Stomach (tissue), 9 donors: ENCODE results near the gene ARL8B. TPM values are rescaled to one million over a fixed set of nuclear protein-coding genes. Genes with fewer than 3 reads are reported as not detected.
"Not testable (repeated sequence)": the region's sequence is repeated elsewhere in the genome, so short reads cannot be mapped to it uniquely, and the experiment has no call there.

Experiments
- DNase-seq, 2 donors: peaks; one replicate each; pipeline versions ENCODE4 v3.0.0 to v3.0.0-alpha.2; 2013 to 2019
- H3K27ac ChIP-seq, 5 donors: fragments of 200-600 bp in 4 of 5; sonication (generic) in 4 of 5; one replicate each; pipeline ENCODE4 v1.5.1; 2013 to 2019; ENCODE audit warnings: mild to moderate bottlenecking in 1 of 5, moderate library complexity in 1 of 5
- H3K27me3 ChIP-seq, 3 donors: fragments of 200-600 bp; sonication (generic); one replicate each; pipeline ENCODE4 v1.5.1; 2017 to 2019; ENCODE audit warnings: mixed run types in 1 of 3
- H3K36me3 ChIP-seq, 4 donors: fragments of 200-600 bp; sonication (generic); 1 replicate in 3 of 4; 2 replicates in 1 of 4; pipeline ENCODE4 v1.5.1; 2016 to 2019
- H3K4me1 ChIP-seq, 4 donors: fragments of 200-600 bp; sonication (generic); one replicate each; pipeline ENCODE4 v1.5.1; 2016 to 2019
- H3K4me3 ChIP-seq, 4 donors: fragments of 200-600 bp; sonication (generic) in 3 of 4; one replicate each; pipeline ENCODE4 v1.5.1; 2016 to 2019; ENCODE audit warnings: mild to moderate bottlenecking in 1 of 4
- H3K9me3 ChIP-seq, 4 donors: fragments of 200-600 bp; sonication (generic); one replicate each; pipeline ENCODE4 v1.5.1; 2016 to 2019
- EP300 ChIP-seq: sonication (generic); formaldehyde crosslinking; IDR thresholded peaks from one replicate; pipeline ENCODE4 v1.6.1; 2017; ENCODE audit warnings: antibody characterized with exemption
- POLR2A ChIP-seq, 4 donors: fragments of 450-650 bp; IDR thresholded peaks; one replicate each; pipeline ENCODE4 v1.6.1; 2016; ENCODE audit warnings: antibody characterized with exemption in 4 of 4, control low read depth in 2 of 4, mild to moderate bottlenecking in 1 of 4, moderate library complexity in 1 of 4
- POLR2AphosphoS5 ChIP-seq, 3 donors: sonication (generic); formaldehyde crosslinking; IDR thresholded peaks; one replicate each; pipeline ENCODE4 v1.6.1; 2016; ENCODE audit warnings: antibody characterized with exemption in 3 of 3
- WGBS, 5 donors: extraction: QIAGEN DNeasy Blood & Tissue Kit in 3 of 5; methylation state at CpG; one replicate each; pipeline versions ENCODE4 v1.1.5 to v1.1.7; 2013 to 2018; 5-methylcytosine and 5-hydroxymethylcytosine counted together
- intact Hi-C: fragments of 100-400 bp; cut with DNase I; formaldehyde crosslinking; loops from one replicate; pipeline ENCODE4 v1.15.1; 2023; ENCODE audit warnings: low total_unique reads
- polyA plus RNA-seq, 3 donors: library from polyadenylated mRNA; stranded (reverse); fragments of 200-250 nt; gene quantifications; one replicate each; pipeline ENCODE4 v1.2.3, GENCODE V29; 2013
- total RNA-seq, 5 donors: library from RNA; depleted of rRNA; stranded (reverse); fragments of >200 nt; gene quantifications; one replicate each; pipeline versions ENCODE4 v1.1.0 to v1.2.3, GENCODE V29; 2014 to 2016
- TF ChIP-seq, protein P1 (sequence below), 7 experiments: fragments of 450-650 bp in 4 of 7; fragments of 200-600 bp in 3 of 7; sonication (generic) in 3 of 7; IDR thresholded peaks; one replicate each; pipeline ENCODE4 v1.5.1; 2016 to 2019; ENCODE audit warnings: antibody characterized with exemption in 7 of 7, control low read depth in 2 of 7, mild to moderate bottlenecking in 1 of 7
- donor health status: healthy with polysubstance abuse.
- donor health status: Bipolar disorder and iron deficiency.
- donor health status: healthy.

Gene ARL8B
- total and polyA plus RNA-seq, 8 donors: 14.8 to 73.6 (median 34.5) TPM

- TF ChIP-seq, protein P1, sequence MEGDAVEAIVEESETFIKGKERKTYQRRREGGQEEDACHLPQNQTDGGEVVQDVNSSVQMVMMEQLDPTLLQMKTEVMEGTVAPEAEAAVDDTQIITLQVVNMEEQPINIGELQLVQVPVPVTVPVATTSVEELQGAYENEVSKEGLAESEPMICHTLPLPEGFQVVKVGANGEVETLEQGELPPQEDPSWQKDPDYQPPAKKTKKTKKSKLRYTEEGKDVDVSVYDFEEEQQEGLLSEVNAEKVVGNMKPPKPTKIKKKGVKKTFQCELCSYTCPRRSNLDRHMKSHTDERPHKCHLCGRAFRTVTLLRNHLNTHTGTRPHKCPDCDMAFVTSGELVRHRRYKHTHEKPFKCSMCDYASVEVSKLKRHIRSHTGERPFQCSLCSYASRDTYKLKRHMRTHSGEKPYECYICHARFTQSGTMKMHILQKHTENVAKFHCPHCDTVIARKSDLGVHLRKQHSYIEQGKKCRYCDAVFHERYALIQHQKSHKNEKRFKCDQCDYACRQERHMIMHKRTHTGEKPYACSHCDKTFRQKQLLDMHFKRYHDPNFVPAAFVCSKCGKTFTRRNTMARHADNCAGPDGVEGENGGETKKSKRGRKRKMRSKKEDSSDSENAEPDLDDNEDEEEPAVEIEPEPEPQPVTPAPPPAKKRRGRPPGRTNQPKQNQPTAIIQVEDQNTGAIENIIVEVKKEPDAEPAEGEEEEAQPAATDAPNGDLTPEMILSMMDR (IDR thresholded peaks at IDR 0.05): no peak
- no peak for TF ChIP-seq POLR2AphosphoS5 (IDR thresholded peaks at IDR 0.05)
- no peak for TF ChIP-seq POLR2A (IDR thresholded peaks at IDR 0.05)
- TF ChIP-seq EP300: no peak
- Histone ChIP-seq H3K4me1 (no peaks in the 10 kb centered on the region), H3K27me3 (peaks cover 0 to 5% (median 0%) of the 10 kb centered on the region in 3 donors), H3K4me3 (no peak overlapping the region), H3K36me3 (no peaks in the 10 kb centered on the region), H3K27ac (no peak overlapping the region), H3K9me3 (no peaks in the 10 kb centered on the region)
- no peak for DNase-seq
- intact Hi-C loops: no loop called here
- WGBS, 5 donors: 87 to 94% (median 93%) methylated on average over 14 to 15 of the region's 15 CpGs
Measured at GRCh38 chr3:5080779-5081550, 41.1 kb upstream of the ARL8B start.

DNA sequence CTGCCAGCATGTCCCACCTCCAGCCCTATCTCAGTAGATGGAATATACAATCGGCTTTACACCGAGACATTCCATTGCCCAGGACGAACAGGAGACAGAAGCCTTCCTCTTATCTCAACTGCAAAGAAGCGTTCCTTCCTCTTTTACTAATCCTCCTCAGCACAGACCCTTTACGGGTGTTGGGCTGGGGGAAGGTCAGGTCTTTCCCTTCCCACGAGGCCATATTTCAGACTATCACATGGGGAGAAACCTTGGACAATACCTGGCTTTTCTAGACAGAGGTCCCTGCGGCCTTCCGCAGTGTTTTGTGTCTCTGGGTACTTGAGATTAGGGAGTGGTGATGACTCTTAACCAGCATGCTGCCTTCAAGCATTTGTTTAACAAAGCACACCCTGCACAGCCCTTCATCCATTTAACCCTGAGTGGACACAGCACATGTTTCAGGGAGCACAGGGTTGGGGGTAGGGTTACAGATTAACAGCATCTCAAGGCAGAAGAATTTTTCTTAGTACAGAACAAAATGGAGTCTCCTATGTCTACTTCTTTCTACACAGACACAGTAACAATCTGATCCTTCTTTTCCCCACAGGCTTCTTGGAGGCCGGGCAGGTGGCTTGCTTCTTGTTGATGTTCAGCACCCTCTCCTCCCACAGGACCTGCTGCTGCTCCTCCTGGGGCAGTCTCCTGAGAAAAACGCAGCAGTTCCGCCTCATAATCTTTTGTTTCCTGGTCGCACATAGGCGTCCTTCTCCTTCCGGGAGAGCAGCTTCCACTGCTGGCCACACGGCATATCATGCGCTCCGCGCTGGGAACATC, 39.9 kb upstream of the ARL8B start:
- H3K27ac ChIP-seq, H3K4me1 ChIP-seq, H3K27me3 ChIP-seq, DNase-seq, H3K9me3 ChIP-seq, H3K4me3 ChIP-seq, intact Hi-C loops, H3K36me3 ChIP-seq: not testable (repeated sequence)
- 55 to 69% (median 62%) methylated on average over 18 of the region's 18 CpGs for WGBS, 5 donors

GRCh38 chr3:5082789-5083115, 39.3 kb upstream of the ARL8B start:
- TF ChIP-seq, protein P1 (IDR thresholded peaks at IDR 0.05): no peak
- TF ChIP-seq POLR2A (IDR thresholded peaks at IDR 0.05) (no peak), POLR2AphosphoS5 (IDR thresholded peaks at IDR 0.05) (no peak), EP300 (no peak)
- Histone ChIP-seq H3K9me3 (no peaks in the 10 kb centered on the region), H3K4me1 (no peaks in the 10 kb centered on the region), H3K4me3 (no peak overlapping the region), H3K36me3 (no peaks in the 10 kb centered on the region), H3K27me3 (peaks cover 0 to 5% (median 0%) of the 10 kb centered on the region in 3 donors), H3K27ac (no peak overlapping the region)
- WGBS, 5 donors: 87 to 97% (median 91%) methylated on average over 7 of the region's 7 CpGs
- no peak for DNase-seq
- intact Hi-C loops: no loop called here

DNA sequence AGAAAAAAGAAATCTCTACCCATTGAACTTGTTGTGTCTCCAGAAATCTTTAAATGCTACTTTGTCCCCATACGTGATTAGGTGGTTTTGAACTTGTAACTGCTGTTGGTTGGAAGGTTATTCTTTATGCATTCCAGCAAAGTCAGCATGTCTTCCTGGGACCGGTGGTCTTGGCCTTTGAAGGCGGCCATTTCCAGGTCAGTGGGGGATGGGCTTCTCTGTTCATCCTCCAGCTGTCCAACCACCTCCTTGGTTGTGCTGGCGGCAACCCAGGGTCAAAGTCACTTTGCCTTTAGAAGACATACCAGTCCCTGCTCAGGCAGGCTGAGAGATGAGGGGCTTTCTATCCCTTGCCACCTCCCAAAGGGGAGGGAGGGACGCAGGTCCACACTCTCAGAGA, 37.9 kb upstream of the ARL8B start:
- no peak for DNase-seq
- Histone ChIP-seq H3K4me1 (no peaks in the 10 kb centered on the region), H3K27me3 (peaks cover 0 to 5% (median 0%) of the 10 kb centered on the region in 3 donors), H3K9me3 (no peaks in the 10 kb centered on the region), H3K36me3 (no peaks in the 10 kb centered on the region), H3K27ac (no peak overlapping the region), H3K4me3 (no peak overlapping the region)
- WGBS, 5 donors: 88 to 97% (median 93%) methylated on average over 5 of the region's 5 CpGs
- intact Hi-C loops: no loop called here
- TF ChIP-seq POLR2A (IDR thresholded peaks at IDR 0.05) (no peak), EP300 (no peak), POLR2AphosphoS5 (IDR thresholded peaks at IDR 0.05) (no peak)
- TF ChIP-seq, protein P1 (IDR thresholded peaks at IDR 0.05): no peak

DNA sequence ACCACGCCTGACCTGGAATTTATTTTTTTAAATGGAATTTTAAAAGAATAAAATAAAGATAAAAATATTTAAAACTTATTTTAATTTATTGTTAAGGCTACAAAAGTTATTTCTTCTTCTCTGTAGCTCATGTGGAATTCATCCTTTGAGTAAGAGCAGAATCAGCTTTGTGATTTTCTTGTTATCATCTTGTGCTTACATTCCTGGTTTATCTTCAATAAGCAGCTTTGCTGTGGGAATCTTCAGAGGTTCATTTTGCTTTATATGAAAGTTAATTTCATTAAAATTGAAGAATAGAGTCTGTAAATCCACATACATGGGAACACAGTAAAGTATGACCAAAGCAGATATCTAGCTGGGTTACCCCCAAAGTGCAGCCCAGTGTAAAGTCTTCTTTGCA, 35.4 kb upstream of the ARL8B start:
- H3K4me3 ChIP-seq: no peak overlapping the region
- no peaks in the 10 kb centered on the region for H3K36me3 ChIP-seq
- no peaks in the 10 kb centered on the region for H3K9me3 ChIP-seq
- TF ChIP-seq POLR2AphosphoS5 (IDR thresholded peaks at IDR 0.05) (no peak), EP300 (no peak), POLR2A (IDR thresholded peaks at IDR 0.05) (no peak)
- TF ChIP-seq, protein P1 (IDR thresholded peaks at IDR 0.05): no peak
- H3K4me1 ChIP-seq: no peaks in the 10 kb centered on the region
- 83 to 96% (median 94%) methylated on average over 1 of the region's 1 CpG for WGBS, 5 donors
- DNase-seq: no peak
- intact Hi-C loops: no loop called here
- no peak overlapping the region for H3K27ac ChIP-seq
- no peaks in the 10 kb centered on the region for H3K27me3 ChIP-seq
